ENCODE measurements around the gene COL27A1. TPM values are rescaled to one million over a fixed set of nuclear protein-coding genes. Genes with fewer than 3 reads are reported as not detected.

Gene COL27A1
- total RNA-seq, 1 donor from 2014 or later: 9.3 TPM

DNA sequence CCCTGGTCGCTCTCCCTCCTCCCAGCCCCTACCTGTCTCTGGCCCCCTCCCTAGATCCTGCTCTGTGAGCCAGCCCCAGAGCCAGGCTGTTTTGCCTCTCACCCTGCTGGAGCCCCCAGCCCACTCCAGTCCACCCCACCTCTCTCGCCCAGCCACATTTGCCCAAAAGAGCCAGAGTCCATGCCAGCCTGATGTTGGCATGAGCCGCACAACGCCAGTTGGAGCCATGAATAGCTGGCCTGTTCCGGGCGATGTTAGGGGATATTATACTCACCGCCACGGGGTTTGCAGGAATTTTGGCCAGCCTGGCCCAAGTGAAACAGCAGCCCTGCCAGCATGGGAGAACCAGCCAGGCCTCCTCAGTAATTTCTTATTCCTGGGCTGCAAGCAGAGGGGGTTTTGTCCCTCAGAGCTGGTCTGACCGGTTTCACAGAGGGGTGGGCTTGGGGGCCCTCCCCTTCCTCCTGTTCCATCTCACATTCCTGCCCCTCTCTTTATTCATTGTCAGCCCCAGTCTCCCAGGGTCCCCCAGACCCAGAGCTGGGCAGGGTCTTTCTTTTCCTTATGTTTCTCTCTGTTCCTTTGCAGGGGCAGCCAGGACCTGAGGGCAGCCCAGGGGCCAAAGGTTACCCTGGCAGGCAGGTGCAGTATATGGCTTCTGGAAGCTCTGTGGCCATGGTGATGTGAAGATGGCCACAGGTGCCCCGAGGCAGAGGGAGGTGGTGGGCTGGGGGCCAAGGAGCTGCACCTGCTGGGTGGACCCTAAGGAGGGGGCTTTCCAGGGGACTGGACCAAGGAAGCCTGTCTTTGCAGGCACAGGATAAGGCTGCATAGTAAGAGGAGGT is 50.1 kb downstream of the COL27A1 start:
- Histone ChIP-seq H3K27ac (peak overlapping the region; percentile 34 to 86), H3K4me3 (peak overlapping the region in 1 of 2 donors; percentile 3), H3K4me1 (peaks cover 19 to 37% of the 10 kb centered on the region in 2 donors), H3K9me3 (no peaks in the 10 kb centered on the region), H3K36me3 (peaks cover 0 to 3% of the 10 kb centered on the region in 2 donors), H3K27me3 (no peaks in the 10 kb centered on the region)
- TF ChIP-seq, protein P1, sequence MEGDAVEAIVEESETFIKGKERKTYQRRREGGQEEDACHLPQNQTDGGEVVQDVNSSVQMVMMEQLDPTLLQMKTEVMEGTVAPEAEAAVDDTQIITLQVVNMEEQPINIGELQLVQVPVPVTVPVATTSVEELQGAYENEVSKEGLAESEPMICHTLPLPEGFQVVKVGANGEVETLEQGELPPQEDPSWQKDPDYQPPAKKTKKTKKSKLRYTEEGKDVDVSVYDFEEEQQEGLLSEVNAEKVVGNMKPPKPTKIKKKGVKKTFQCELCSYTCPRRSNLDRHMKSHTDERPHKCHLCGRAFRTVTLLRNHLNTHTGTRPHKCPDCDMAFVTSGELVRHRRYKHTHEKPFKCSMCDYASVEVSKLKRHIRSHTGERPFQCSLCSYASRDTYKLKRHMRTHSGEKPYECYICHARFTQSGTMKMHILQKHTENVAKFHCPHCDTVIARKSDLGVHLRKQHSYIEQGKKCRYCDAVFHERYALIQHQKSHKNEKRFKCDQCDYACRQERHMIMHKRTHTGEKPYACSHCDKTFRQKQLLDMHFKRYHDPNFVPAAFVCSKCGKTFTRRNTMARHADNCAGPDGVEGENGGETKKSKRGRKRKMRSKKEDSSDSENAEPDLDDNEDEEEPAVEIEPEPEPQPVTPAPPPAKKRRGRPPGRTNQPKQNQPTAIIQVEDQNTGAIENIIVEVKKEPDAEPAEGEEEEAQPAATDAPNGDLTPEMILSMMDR (IDR thresholded peaks at IDR 0.05): no peak
- DNase-seq (ENCODE audit: low spot score in 2 of 2): peak; percentile 61 to 89
- intact Hi-C loops (cut with DNase I): loop anchor here (2.0 kb wide), 3 partner anchors 27 to 49 kb away; no protein-coding TSS in a partner anchor

DNA sequence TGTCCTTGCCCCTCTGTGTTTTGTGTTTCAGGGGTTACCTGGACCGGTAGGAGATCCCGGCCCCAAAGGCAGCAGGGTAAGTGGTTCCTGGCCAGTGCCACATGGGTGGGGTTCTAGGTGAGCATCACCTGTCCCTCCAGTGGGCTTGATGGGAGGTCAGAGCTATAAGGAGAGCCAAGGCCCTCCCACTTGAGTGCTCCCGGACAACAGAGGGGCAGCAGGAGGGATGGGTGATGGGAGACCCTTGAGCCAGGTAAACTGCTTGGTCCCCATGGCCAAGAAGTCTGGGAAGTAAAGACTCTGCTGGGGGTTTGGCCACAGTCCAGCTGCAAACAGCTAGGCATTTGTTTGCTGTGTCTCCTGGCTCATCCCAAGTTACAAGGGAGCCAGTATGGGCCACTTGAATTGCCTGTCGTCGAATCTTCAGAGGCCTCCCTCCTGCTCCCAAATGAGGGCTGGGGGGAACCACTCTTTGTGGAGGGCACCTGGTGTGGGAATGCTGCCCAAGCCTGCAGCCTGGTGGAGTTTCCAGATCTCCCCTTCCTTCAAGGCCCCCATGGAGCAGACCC is 51.0 kb downstream of the COL27A1 start:
- H3K4me1 ChIP-seq: peaks cover 19 to 31% of the 10 kb centered on the region in 2 donors
- TF ChIP-seq, protein P1 (IDR thresholded peaks at IDR 0.05): no peak
- no peak overlapping the region for H3K4me3 ChIP-seq
- H3K9me3 ChIP-seq: no peaks in the 10 kb centered on the region
- H3K36me3 ChIP-seq: peaks cover 0 to 3% of the 10 kb centered on the region in 2 donors
- no peaks in the 10 kb centered on the region for H3K27me3 ChIP-seq
- intact Hi-C loops (cut with DNase I): loop anchor here (2.0 kb wide), 1 partner anchor 28 kb away; no protein-coding TSS in a partner anchor
- H3K27ac ChIP-seq: peak overlapping the region; percentile 47 to 86
- no peak for DNase-seq (ENCODE audit: low spot score in 2 of 2)

DNA sequence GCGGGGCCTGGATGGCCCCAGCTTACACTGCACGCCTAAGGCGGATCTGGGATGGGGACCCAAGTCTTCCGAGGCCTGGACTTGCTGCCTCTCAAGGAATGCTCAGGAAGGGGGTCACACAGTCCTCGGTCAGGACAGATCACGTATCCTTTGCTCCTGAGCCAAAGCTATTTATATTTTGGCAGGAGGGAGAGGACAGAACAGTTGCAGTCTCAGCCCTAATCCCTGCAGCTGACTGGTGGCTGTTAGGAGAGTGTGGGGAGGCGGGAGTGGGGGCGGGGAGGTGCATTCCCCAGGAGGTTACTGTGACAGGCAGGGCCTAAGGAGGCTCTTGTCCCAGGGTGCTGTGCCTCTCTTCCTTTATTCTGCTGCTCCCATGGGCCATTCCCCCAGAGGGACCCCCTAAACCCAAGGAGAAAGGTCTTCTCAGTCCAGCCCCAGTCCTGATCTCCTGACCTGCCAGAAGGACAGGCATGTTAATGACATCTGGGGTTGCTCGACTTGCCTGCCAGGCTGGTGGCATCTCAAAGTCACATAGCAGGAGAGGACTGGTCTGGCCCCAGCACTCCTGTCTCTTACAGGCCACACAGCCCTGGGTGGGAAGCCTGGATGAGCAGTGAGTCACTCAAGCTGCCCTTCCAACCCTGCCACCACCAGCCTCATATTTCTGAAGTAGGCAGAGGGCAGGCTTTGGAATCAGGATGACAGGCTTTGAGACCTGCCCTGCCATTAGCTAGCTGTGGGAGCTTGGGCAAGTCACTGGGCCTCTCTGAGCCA is 51.9 kb downstream of the COL27A1 start:
- TF ChIP-seq, protein P1 (IDR thresholded peaks at IDR 0.05): no peak
- H3K36me3 ChIP-seq: peaks cover 0 to 3% of the 10 kb centered on the region in 2 donors
- DNase-seq (ENCODE audit: low spot score in 2 of 2): peak; percentile 33 to 85
- H3K27me3 ChIP-seq: no peaks in the 10 kb centered on the region
- intact Hi-C loops (cut with DNase I): loop anchor here (2.0 kb wide), 1 partner anchor 28 kb away; no protein-coding TSS in a partner anchor
- H3K4me1 ChIP-seq: peaks cover 19 to 30% of the 10 kb centered on the region in 2 donors
- H3K9me3 ChIP-seq: no peaks in the 10 kb centered on the region
- peak overlapping the region; percentile 47 to 86 for H3K27ac ChIP-seq
- H3K4me3 ChIP-seq: no peak overlapping the region

DNA sequence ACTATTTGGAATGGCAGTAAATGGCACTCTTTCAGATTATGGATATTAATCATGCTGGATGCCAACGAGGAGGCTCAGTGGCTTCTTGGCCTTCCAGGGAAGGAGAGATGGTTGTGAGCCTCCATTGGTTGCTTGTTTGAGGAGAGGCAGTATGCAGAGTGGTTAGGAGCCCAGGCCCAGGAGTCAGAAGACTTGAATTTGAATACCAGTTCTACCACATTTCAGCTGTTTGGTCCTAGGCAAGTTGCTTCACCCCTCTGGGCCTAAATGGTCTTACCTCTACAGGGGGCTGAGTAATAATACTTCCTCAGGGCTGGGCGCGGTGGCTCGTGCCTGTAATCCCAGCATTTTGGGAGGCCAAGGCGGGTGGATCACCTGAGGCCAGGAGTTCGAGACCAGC is 52.5 kb downstream of the COL27A1 start:
- peak overlapping the region; percentile 47 to 86 for H3K27ac ChIP-seq
- no peak overlapping the region for H3K4me3 ChIP-seq
- H3K9me3 ChIP-seq: no peaks in the 10 kb centered on the region
- peaks cover 19 to 30% of the 10 kb centered on the region in 2 donors for H3K4me1 ChIP-seq
- intact Hi-C loops (cut with DNase I): loop anchor here (2.0 kb wide), 1 partner anchor 29 kb away; no protein-coding TSS in a partner anchor
- no peak for DNase-seq (ENCODE audit: low spot score in 2 of 2)
- TF ChIP-seq, protein P1 (IDR thresholded peaks at IDR 0.05): no peak
- H3K27me3 ChIP-seq: no peaks in the 10 kb centered on the region
- H3K36me3 ChIP-seq: peaks cover 0 to 3% of the 10 kb centered on the region in 2 donors

DNA sequence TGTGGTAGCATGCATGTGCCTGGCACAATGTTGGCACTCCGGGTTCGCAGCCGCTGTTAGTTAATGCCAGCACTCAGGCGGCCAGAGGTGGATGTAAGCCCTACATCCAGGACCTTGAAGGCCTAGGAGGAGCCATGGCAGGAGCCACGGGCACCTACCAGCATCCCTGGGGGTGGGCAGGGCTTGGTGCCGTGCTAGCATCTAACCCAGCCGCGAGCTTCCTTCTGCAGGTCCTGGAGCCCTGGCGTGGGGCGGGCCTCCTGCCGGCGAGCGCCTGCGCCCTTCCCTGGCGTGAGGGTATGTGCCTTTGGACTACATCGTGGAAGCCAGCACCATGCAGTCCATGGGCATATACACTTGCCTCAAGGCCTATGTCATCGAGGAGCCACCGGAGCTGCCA is 53.8 kb downstream of the COL27A1 start:
- Histone ChIP-seq H3K27ac (no peak overlapping the region), H3K36me3 (peaks cover 0 to 3% of the 10 kb centered on the region in 2 donors), H3K27me3 (no peaks in the 10 kb centered on the region), H3K9me3 (no peaks in the 10 kb centered on the region), H3K4me3 (no peak overlapping the region), H3K4me1 (peaks cover 23 to 34% of the 10 kb centered on the region in 2 donors)
- no peak for DNase-seq (ENCODE audit: low spot score in 2 of 2)
- intact Hi-C loops (cut with DNase I): no loop called here
- TF ChIP-seq, protein P1 (IDR thresholded peaks at IDR 0.05): no peak
